HG02943 (cell line): ENCODE results near the gene ERICH2.

Experiments used
- ATAC-seq: cut with Tn5 transposase; IDR thresholded peaks from one replicate; pipeline ENCODE4 v1.9.1; 2021; ENCODE audit warnings: mild to moderate bottlenecking, low read depth, moderate library complexity; ENCODE audit not compliant: unreplicated experiment

The ERICH2 gene

DNA sequence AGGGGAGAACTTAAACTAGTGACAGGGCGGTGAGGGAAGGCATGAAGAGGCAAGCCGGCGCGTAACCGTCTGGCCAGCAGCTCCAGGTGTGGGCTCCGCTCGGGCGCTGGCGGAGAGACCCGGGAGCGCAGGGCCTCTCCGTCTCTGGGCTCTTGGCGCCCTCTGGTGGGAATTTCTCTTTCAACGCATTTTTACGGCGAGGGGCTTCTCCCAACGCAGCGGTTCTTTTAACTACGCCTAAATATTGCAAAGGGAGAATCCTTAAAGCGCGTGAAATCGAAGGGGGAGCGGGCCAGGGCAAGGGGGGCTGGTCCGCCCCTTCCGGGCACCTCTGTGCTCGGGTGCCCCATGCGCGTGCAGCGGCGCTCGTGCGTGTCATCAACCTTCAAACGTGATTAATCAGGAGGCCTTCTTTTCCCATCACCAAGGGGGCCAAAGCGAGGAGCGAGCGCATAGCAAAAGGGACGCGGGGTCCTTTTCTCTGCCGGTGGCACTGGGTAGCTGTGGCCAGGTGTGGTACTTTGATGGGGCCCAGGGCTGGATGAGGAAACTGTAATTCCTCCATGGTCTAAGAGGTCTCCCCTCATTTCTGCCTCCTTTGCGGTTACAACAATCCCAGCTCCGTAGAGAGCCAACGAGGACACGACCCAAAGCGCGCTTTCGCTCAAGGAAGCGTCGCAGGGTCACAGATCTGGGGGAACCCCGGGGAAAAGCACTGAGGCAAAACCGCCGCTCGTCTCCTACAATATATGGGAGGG is 45.7 kb downstream of the ERICH2 start:
- ATAC-seq, result no peak

DNA sequence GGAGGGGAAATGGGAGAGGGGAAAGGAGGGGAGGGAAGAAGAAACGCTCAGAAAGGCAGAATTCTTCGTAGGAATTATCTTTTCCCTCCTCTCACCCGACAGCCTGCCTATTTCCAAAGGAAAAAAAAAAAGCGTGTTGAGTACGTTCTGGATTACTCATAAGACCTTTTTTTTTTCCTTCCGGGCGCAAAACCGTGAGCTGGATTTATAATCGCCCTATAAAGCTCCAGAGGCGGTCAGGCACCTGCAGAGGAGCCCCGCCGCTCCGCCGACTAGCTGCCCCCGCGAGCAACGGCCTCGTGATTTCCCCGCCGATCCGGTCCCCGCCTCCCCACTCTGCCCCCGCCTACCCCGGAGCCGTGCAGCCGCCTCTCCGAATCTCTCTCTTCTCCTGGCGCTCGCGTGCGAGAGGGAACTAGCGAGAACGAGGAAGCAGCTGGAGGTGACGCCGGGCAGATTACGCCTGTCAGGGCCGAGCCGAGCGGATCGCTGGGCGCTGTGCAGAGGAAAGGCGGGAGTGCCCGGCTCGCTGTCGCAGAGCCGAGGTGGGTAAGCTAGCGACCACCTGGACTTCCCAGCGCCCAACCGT is 46.4 kb downstream of the ERICH2 start, which contains the start of gene GAD1:
TSS of gene GAD1 (plus strand) at position 384 of the 589 bp plus-strand sequence. CDS start 1,705 bp downstream, outside the sequence.
- no peak for ATAC-seq

DNA sequence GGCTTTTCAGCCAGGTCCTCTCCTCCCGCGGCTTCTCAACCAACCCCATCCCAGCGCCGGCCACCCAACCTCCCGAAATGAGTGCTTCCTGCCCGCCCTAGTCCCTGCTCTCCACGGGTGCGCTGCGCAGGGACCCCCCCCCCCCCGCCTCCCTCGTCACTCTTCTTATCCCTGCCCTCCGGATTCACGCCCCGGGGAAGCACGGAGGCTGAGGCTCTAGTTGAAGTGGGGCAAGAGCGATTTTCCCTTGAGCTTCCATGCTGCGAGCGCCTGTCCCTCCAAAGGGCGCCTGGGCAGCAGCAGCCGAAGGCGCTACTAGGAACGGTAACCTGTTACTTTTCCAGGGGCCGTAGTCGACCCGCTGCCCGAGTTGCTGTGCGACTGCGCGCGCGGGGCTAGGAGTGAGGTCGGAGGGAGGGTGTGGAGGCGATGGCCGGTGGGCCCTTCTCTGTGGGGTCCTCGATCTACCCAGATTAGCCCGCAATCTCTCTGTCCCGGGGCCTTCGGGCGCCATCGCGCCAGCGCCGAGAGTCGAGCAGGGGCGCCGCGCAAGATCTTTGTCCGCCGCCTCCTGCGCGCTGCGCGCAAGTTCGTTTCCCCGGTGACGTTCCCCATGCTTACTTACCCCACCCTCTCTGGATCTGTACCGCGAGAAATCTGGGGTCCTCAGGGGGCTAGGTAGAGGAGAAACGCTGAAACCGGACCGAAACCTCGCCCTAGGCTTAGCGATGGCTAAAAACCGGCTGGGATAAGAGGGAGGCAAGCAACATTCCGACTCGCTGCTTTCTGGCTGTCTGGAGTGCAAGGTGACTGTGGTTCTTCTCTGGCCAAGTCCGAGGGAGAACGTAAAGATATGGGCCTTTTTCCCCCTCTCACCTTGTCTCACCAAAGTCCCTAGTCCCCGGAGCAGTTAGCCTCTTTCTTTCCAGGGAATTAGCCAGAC is 47.2 kb downstream of the ERICH2 start:
- no peak for ATAC-seq

DNA sequence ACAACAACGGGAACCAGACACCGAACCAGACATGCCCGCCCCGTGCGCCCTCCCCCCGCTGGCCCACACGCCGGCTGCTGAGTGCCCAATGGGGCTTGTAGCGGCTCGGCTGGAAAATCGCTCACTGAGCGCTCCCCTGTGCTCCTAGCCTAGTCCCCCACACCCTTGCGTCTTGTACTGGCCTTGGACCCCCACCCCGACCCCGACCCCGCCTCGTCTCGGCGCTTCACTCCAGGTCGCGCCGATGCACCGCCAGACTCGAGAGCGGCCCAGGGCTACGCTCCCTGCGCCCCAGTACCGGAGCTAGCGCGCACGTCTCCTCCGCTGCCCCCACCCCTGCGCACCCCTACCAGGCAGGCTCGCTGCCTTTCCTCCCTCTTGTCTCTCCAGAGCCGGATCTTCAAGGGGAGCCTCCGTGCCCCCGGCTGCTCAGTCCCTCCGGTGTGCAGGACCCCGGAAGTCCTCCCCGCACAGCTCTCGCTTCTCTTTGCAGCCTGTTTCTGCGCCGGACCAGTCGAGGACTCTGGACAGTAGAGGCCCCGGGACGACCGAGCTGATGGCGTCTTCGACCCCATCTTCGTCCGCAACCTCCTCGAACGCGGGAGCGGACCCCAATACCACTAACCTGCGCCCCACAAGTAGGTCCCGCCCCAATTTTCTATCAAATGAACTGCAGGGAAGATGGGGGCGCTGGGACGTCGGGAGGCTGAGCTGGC is 48.0 kb downstream of the ERICH2 start:
- ATAC-seq, result no peak

DNA sequence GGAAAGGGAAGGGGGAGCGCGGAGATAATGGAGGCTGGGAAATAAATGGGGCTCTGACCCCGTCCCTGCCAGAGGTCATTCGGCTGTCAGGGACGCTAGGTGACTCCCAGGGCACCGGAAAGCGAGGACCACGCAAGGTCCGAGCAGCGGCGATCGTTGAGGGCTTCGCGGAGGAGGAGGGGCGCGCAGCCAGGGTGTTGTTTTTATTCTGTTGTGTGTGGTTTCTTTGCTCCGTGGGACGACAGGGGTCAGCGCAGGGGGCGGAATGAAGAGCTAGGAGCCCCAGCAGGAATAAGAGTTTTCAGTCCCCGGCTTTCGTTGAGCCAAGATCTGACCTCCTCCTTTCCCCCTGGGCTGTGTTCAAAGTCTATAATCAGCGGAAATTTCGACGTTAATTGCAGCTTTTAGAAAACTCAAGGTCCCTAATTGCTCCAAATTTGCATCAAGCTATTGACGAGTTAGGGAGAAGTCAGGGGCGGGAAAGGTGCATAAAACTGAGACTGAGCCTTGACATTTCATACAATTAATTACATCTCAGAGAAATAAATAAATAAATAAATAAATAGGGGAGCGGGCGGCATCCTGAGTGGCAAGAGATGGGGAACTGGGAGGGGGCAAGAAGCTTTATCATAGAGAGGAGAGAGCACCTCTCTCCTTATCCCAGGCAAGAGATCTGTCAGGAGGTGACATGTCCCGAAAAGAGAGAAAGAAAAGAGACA is 48.7 kb downstream of the ERICH2 start:
- ATAC-seq, result no peak

DNA sequence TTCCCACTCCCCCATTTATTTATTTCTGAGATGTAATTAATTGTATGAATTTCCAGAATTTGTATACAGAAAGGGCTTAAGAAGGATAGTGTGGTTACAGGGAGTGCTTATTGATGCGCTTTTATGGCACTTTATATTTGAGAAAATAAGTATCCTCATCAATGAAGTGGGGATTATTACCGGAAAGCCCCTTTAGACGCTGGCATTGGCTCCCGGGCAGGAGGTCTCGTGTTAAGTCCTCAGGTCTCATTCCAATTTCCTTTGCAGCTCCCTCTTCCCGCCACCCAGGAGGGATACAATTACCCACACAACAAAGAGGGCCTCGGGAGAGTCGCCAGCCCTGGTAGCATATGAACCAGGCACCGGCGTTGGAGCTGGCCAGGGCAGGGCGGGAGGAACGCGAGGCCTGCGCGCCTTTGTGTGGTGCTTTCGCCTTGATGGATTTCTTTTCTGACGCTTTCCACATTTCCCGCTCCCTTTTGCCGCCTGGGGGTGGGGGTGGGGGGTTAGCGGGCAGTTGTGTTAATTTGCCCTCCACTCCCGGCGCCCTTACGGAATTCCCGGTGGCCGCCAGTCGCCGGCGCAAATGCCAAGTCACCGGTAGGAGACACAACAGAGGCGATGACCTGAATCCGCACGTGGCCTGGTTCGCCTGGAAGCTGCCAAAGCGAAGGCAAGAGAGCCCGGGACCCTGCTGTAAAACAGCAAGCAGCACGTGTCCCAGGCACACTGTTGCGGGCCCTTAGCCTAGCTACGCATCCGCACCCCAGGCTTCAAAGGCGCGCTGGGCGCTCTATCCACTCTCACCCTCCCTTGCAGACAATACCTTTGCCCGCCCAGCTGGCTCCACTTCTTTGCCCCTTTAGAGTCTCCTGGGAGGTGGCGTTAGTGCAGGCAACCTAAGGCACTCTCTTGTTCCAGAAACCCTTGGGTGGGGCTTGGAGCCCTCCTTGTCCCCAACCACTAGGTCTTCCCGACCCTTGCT is 49.8 kb downstream of the ERICH2 start:
- ATAC-seq, result no peak

DNA sequence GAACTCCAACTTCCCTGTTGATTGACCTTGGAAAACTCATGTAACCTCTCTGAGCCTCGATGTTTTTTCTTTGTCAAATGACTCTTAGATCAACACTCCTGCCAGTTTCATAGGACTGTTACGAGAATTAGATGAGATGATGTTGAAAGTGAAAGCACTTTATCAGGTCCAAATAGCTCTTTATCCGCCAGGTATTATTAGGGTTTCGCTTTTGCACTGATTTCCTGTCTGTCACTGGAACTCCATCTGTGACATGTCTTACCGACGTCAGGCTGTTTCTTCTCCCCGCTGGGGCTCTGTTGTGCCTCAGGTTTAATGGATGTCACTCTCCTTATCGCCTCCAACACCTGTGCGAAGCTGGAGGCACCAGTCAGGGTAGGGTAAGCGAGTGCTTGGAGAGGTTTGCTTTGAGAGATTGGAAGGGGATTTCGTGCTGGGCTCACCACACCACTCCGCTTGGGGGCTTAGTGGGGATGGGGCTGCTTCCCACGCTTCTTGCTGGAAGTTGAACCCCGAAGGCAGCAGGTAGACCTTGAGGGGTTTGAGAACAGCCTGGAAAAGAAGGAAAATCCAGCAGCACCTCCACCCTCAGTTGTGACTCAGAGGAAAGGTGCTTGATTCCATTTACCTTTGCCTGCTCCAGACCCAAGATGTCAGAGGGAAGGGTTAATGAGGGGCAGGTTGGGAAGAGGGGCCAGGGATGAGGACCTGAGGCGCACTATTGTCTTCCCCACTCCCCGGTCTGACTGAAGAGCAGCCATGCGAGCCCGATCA is 50.8 kb downstream of the ERICH2 start:
- no peak for ATAC-seq

DNA sequence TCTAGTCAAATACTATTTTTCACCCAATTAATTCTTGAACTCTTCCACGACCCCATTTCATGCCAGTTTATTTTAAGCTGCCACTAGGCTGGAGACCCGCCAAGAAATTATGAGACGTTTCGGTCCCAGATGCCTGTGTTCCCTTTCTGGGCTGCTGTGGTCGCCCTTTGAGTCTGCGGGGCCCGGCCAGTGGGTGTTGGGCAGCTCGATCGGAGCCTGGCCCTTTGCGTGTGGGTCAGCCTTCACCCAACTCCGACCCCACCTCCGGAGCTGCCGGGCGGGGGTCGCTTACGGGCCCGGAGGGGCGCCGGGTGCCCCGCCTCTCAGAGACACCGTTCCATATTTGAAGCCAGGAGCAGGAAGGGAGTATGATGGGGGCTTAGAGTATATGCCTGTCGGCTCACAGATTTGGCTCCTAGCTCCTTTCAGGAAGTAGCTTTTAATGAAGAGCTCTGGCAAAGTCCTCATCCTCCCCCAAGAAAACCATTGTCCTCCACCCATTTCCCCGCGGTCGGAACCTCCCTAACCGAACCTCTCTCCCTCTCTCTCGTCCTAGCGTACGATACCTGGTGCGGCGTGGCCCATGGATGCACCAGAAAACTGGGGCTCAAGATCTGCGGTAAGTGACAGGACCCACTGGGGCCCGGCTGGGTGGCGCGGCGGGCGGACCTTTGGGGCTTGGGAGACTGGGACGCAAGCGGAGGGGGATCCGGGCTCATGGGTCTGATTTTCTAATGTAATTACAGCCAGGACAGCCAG is 51.5 kb downstream of the ERICH2 start:
- no peak for ATAC-seq

DNA sequence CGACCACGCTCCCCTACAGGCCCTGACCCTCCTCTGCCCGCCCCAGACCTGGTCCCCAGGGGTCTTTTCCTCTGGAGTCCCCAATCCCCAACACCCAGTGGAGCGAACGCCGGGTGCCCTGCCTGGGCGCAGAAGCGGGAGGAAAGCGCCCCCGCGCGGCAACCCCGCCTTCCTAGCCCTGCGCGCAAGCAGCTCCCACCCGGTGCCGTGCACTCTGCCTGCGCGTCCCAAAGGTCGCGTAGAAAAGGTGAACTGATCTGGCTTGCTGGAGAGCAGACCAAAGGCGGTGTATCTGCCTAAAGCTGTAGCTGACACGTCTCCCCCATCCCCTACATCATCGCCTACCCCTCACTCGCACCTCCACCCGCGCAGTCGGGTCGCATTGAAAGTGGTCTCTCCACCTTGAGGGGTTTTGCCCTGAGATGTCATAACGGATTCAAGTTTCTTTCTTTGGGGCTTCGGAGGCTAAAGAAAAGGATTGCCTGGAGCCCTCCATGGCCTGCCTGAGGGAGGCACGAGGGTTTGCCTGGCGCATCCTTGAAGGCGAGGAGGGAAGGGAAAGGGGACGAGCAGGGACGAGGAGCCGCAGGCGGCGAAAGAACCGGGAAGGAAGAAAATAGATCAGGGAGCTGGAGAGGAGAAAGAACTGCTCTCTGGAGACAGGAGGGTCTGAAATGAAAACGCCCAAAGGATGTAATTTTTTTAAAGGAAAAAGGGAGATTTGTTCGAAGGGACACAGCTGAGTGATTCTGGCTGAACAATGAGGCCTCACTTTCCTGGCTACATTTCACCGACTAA is 52.3 kb downstream of the ERICH2 start:
- no peak for ATAC-seq

DNA sequence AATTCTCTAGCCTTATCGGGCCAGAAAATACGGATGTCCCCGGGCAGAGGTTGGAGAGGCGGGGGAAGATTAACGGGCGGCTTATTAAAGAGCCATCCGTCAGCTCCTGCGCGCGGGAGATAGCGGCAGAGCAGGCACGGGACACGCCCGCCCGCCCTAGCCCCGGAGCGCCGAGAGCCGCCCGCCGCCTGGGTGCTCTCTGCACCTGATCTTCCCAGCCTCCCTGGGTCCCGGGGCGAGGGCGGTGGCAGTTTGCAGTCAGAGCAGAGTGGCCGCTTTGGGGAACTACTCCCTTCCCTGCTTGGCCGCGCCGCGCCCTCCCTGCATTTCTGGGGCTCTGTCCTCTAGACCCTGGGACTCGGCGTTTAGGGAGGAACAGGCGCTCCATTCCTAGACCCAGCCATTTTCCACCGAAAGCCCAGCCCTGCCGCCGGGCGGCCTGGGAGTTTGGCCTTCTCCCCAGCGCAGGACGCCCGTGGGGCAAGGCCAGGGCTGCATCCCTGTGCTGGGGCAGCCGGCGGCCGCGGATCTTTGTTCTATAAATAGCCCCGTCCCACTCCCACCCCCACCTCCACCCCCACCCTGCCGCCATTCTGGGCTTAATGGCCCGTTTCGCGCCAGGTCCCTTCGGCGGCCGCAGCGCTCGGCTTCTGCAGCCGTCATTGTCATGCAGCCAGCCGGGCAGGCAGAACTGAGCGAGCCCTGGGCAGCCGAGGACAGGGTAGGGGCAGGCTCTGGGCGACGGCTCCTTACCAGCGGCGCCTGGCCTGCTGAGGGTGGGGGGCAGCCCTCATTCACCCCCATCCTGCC is 53.1 kb downstream of the ERICH2 start:
- no peak for ATAC-seq

DNA sequence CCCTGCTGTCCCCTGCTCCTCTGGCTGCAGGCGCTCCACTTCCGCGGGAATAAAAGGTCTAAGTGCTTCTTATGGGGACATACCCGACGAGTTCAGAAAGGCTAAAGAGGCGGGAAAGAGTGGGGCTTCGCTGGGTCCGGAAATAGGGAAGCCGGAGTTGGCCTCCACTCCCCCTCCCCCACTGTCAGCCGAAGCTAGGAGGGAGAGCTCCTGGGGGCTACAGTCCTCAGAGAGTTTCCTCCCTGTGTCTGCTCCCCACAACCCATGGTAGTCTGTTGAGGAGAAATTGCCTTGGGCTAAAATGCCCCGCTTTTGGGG is 53.7 kb downstream of the ERICH2 start:
- ATAC-seq, result no peak

DNA sequence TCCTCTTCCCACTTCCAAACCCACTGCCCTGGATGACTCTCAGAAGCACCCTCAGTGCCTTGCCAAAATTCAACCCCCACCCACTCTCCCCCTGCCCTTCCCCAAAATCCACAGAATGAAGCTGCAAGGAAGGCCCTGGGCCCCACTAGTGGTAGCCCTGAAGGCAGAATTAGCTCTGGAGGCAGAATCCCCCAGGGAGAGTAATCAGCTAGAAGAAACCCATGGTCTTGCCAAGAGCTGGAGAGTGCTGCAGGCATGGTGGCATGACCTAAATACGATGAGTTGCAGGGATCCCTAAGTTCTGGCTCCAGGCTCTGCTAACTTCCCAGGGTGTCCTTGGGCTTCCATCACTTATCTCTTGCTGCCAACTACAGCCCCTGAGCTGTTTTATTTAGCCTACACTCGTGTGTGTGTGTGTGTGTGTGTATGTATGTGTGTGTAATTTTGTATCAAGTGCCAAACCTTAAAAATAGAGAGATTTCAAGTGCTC is 54.4 kb downstream of the ERICH2 start:
- ATAC-seq, result no peak

DNA sequence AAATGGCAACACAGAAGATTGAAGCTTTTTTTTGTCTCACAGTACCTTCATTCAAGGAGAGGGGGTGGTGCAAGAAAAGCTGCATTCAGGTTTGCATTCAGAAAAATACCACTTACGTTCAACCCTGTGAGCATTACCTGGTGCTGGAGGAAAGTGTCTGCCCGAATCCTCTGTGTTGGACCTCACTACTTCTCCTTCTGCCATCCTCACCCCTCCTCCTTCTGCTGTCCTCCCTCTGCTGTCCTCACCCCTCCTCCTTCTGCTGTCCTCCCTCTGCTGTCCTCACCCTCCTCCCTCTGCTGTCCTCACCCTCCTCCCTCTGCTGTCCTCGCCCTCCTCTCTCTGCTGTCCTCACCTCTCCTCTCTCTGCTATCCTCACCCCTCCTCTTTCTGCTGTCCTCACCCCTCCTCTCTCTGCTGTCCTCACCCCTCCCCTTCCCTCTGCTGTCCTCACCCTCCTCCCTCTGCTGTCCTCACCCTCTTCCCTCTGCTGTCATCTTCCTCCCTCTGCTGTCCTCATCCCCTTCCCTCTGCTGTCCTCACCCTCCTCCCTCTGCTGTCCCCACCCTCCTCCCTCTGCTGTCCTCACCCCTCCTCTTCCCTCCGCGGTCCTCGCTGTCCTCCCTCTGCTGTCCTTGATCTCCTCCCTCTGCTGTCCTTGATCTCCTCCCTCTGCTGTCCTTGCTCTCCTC is 57.8 kb downstream of the ERICH2 start:
- no peak for ATAC-seq

DNA sequence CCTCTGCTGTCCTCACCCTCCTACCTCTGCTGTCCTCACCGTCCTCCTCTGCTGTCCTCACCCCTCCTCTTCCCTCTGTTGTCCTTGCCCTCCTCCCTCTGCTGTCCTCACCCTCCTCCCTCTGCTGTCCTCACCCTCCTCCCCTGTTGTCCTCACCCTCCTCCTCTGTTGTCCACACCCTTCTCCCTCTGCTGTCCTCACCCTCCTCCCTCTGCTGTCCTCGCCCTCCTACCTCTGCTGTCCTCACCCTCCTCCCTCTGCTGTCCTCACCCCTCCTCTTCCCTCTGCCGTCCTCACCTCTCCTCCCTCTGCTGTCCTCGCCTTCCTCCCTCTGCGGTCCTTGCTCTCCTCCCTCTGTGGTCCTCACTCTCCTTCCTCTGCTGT is 58.3 kb downstream of the ERICH2 start:
- no peak for ATAC-seq

DNA sequence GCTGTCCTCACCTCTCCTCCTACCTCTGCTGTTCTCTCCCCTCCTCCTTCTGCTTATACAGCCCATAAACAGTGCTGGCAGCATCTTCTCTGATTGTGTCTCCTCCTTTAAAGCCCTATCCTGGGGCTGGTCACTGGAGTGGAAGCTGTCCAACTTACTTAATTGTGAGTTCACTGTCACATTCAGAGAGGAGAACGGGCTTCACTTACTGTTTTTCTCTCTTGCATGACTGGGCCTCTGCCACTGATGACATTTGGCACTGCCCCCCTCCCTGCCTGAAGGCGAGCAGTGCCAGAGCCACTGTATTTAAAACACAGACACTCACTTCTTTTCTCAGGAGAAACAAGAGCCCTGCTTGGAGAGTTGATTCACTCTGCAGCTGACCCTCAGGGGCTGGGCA is 58.9 kb downstream of the ERICH2 start:
- ATAC-seq, result no peak
